GM21390 (cell line): Measurements from ENCODE around the gene PUS7.
"Not testable (repeated sequence)": the region's sequence is repeated elsewhere in the genome, so short reads cannot be mapped to it uniquely, and the experiment has no call there.

Experiments used
- ATAC-seq: cut with Tn5 transposase; IDR thresholded peaks from one replicate; pipeline ENCODE4 v1.9.1; 2021; ENCODE audit not compliant: unreplicated experiment

The PUS7 gene, protein sequence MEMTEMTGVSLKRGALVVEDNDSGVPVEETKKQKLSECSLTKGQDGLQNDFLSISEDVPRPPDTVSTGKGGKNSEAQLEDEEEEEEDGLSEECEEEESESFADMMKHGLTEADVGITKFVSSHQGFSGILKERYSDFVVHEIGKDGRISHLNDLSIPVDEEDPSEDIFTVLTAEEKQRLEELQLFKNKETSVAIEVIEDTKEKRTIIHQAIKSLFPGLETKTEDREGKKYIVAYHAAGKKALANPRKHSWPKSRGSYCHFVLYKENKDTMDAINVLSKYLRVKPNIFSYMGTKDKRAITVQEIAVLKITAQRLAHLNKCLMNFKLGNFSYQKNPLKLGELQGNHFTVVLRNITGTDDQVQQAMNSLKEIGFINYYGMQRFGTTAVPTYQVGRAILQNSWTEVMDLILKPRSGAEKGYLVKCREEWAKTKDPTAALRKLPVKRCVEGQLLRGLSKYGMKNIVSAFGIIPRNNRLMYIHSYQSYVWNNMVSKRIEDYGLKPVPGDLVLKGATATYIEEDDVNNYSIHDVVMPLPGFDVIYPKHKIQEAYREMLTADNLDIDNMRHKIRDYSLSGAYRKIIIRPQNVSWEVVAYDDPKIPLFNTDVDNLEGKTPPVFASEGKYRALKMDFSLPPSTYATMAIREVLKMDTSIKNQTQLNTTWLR

DNA sequence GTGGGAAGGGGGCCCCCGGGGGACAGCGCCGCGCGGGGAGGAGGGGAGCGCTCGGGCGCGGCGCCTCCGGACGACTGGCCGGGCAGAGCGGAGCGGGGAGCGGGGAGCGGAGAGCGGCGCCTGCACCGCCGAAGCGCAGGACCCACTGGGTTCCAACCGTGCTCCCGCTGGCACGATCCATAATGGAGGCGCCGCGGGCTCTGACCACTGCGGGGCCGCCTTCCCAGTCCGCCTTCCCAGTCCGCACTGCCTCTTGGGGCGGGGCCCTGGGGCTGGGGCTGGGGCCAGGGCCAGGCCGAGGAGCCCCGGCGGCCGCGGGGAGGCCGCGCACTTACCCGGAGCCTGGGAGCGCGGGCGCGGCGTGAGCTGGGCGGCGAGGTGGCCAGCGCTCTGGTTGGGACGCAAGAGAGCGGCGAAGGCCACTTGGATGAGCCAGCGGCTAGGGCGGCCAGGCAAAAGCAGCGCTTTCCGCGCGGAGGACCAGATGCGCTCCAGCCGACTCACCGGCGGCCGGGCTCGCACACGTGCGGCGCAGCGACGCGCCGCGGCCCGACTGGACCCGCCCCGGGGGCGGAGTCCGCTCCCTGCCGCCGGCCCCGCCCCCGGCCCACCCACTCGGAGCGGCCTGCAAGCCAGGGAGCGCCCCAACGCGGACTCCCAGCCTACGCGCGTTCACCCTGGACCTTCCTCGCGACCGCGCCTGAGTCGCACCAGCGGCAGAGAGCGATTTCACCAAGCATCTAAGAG, at the start of gene PUS7:
Gene PUS7 (minus strand): TSS at position 555 of the 747 bp plus-strand sequence. CDS start 13,759 bp downstream, outside the sequence.
- peak; percentile 81 for ATAC-seq

DNA sequence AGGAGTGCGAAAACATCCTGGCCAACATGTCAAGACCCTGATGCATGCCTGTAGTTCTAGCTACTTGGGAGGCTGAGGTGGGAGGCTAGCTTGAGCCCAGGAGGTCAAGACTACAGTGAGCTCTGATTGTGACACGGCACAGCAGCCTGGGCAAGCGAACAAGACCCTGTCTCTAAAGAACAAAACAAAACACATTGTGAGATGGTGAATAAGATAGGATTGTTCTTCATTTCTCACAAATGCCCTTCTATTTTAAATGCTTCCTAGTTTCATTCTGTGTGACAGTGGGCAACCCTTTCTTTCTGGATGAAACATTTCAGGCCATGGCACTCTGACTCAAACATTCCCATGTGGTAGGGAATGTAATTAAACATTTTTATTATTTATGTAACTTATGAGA, 45.8 kb upstream of the PUS7 start:
- ATAC-seq: no peak

- no peak for ATAC-seq
Measured at GRCh38 chr7:105567024-105567423, 45.0 kb upstream of the PUS7 start.

- no peak for ATAC-seq
Measured at GRCh38 chr7:105565190-105565589, 43.1 kb upstream of the PUS7 start.

GRCh38 chr7:105559926-105560325, 37.9 kb upstream of the PUS7 start:
- no peak for ATAC-seq

GRCh38 chr7:105538339-105538738, 16.3 kb upstream of the PUS7 start:
- no peak for ATAC-seq

DNA sequence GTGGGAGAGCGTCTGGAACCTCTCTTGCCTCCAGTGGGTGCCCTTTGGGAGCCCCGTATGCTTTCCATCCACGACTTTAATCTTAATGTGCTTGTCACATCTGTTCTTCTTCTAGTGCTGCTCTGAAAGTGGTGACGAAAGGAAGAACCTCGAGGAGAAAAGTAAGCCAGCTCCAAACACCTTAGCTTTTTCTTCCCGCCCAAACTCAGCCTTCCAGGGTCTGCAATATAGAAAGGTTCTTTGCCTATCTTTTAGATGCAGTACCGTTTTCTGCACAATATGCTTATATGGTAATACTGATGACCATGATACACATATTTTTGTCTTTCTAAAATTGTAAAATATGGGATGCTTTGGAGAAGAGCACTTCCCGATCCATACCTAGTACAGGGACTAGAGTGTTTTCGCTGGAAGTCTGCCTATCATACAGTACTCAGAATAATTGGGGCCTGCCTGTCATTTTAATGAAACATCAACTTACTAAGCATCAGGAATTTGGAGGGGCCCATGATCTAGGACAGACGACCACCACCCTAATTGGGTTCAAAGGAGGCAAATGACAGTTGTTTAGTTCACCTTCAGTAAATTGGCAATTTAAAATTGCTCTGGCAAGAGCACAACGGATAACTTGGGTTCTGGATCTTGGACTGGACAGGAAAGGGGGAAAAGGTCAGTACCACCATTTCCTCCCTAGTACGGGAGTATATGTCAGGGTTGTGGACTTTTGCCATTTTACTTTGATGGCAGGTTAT, 10.8 kb upstream of the PUS7 start:
- ATAC-seq: no peak

- ATAC-seq: peak; percentile 93
Measured at GRCh38 chr7:105531792-105532671, 10.0 kb upstream of the PUS7 start, which contains the start of gene RINT1. RINT1 (plus strand) TSS chr7:105532201; CDS start chr7:105532316, 115 bp downstream.

DNA sequence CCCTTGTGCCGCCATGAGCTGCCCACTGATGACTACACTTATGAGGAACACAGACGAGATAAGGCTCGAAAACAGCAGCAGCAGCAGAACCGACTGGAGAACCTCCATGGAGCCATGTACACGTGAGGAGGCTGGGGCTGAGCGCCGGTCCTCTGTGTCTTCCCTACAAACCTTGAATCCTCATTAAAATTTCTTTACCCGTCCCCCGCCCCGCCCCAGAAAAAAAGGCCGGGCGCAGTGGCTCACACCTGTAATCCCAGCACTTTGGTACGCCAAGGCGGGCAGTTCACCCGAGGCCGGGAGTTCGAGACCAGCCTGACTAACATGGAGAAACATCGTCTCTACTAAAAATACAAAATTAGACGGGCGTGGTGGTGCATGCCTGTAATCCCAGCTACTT, 8.5 kb upstream of the PUS7 start:
- ATAC-seq: no peak

- ATAC-seq: no peak
Measured at GRCh38 chr7:105530126-105530525, 8.1 kb upstream of the PUS7 start.

DNA sequence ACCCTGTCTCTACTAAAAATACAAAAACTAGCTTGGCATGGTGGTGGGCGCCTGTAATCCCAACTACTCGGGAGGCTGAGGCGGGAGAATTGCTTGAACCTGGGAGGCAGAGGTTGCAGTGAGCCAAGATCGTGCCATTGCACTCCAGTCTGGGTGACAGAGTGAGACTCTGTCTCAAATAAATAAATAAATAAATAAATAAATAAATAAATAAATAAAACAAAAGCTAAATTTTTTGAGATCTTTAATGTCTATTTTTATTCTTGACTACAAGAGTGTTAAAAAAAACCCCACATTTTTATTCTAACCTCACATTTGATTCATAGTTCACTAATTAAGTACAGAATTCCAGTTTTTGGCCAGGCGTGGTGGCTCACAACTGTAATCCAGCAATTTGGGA, 5.7 kb upstream of the PUS7 start:
- ATAC-seq: not testable (repeated sequence)

DNA sequence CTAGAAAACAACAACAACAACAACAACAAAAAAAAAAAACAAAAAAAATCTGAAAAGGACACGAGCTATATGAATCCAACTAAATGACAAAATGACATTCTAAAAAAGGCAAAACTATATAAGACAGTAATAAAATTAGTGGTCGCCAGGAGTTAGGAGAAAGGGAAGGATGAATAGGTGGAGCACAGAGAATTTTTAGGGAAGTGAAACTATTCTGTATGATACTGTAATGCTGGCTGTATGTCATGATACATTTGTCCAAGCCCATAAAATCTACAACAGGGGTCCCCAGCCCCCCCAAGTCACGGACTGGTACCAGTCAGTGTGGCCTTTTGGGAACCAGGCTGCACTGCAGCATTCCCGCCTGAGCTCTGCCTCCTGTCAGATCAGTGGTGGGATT, 2.8 kb upstream of the PUS7 start:
- no peak for ATAC-seq

- ATAC-seq: not testable (repeated sequence)
Measured at GRCh38 chr7:105524423-105524822, 2.4 kb upstream of the PUS7 start.

DNA sequence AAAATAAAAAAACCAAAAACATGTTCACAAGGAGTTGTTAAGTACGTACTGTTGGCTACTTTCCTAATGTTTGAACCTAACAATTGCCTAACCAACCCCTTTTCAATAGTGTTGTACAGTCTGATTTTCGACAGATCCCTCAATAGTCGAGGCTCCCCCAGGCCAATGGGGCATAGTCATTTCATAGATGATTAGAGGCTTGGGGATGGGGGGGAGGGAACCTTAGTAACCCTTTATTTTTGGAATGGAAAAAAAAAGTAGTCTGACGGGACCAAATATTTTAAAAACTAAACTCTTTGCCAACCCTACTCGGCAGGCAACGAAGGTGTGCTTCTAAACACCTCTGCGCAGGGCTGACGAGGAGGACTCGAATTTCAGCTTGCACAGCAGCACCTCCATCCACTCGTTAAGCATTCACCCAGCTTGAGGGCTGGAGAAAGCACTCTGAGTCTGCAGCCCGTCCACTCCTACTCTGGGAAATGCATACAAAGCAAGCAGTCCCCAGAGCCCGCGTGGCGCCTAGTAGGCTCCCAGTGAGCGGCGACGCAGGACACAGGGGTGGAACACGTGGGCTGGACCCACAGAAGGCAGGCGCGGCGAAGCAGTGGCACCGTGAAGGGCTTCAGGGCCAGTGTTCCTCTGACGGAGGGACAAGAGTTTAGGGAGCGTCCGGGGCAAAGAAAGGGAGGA, 899 bp downstream of the PUS7 start:
- ATAC-seq: peak; percentile 41

DNA sequence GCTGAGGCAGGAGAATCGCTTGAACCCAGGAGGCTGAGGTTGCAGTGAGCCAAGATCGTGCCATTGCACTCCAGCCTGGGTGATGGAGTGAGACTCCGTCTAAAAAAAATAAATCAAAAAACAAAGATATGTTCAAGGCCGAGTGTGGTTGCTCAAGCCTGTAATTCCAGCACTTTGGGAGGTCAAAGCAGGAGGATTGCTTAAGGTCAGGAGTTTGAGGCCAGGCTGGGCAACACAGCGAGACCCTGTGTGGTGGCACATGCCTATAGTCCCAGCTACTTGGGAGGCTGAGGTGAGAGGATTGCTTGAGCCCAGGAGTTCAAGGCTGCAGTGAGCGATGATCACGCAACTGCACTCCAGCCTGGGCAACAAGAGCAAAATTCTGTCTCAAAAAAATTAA, 1.5 kb downstream of the PUS7 start:
- ATAC-seq: not testable (repeated sequence)

GRCh38 chr7:105519353-105519752, 2.7 kb downstream of the PUS7 start:
- no peak for ATAC-seq

GRCh38 chr7:105515610-105516009, 6.5 kb downstream of the PUS7 start:
- ATAC-seq: not testable (repeated sequence)

GRCh38 chr7:105512926-105513526, 9.0 kb downstream of the PUS7 start:
- no peak for ATAC-seq

DNA sequence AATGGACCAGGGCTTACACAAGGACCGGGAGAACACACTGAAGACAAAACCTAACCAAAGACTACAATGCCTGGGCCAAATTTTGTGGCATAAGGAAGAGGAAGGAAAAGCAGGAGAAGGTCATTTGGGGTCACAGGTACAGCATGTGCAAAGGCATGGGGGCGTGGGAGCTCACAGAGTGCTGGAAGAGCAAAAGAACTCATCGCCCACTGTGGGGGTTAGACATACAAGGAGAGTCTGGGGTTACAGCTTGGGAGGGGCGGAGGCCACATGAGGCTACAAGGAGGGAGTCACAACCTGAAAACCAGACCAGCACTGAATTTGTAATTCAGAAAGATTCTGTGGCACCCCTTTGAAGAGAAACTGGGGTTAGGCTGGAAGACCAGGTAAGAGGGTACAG, 9.7 kb downstream of the PUS7 start:
- ATAC-seq: no peak
